ENCODE data around the gene CREB3. TPM values are rescaled to one million over a fixed set of nuclear protein-coding genes. Genes with fewer than 3 reads are reported as not detected.

CREB3 gene
- total RNA-seq, 2 experiments from 2014 or later = 13.7 to 15.4 TPM

- Histone ChIP-seq H3K4me3 (ENCODE audit: low read length) (no peak overlapping the region), H3K27ac (ENCODE audit: low read depth in 1 of 2, low read length in 2 of 2) (no peak overlapping the region), H3K36me3 (ENCODE audit: insufficient read depth, low read length) (peaks cover 93% of the 10 kb centered on the region), H3K9me3 (ENCODE audit: control insufficient read depth in 1 of 2, insufficient read depth in 1 of 2, low read length in 2 of 2) (no peaks in the 10 kb centered on the region), H3K27me3 (ENCODE audit: control insufficient read depth in 1 of 2, insufficient read depth in 2 of 2, low read length in 2 of 2) (no peaks in the 10 kb centered on the region), H3K4me1 (ENCODE audit: insufficient read depth, low read length) (peaks cover 8% of the 10 kb centered on the region)
- no peak for TF ChIP-seq CTCF (IDR thresholded peaks at IDR 0.05)
- H3K4me1 Mint-ChIP-seq (ENCODE audit: low read depth) = peaks cover 13% of the 10 kb centered on the region
- no peaks in the 10 kb centered on the region for H3K9me3 Mint-ChIP-seq
- intact Hi-C loops (cut with DNase I, micrococcal nuclease) = no loop called here
- H3K4me3 Mint-ChIP-seq = no peak overlapping the region
- H3K27me3 Mint-ChIP-seq = no peaks in the 10 kb centered on the region
- POLR2A ChIA-PET = interaction anchor here (1.0 to 1.3 kb wide), 2 partner anchors 28 to 55 kb away, joined by 3 to 4 read pairs; no protein-coding TSS in a partner anchor
- CTCF ChIA-PET = interaction anchor here (0.7 to 1.0 kb wide), 2 partner anchors 23 to 84 kb away, joined by 3 to 4 read pairs; no protein-coding TSS in a partner anchor
- no peaks in the 10 kb centered on the region for H3K36me3 Mint-ChIP-seq (ENCODE audit: low read depth)
- ATAC-seq (ENCODE audit: poor library complexity) = no peak
- H3K27ac Mint-ChIP-seq = no peak overlapping the region
- no peak for DNase-seq
Observed at GRCh38 chr9:35700942-35701341, 31.5 kb upstream of the CREB3 start.

GRCh38 chr9:35702696-35703095 is 29.8 kb upstream of the CREB3 start:
- Histone ChIP-seq H3K9me3 (ENCODE audit: control insufficient read depth in 1 of 2, insufficient read depth in 1 of 2, low read length in 2 of 2) (no peaks in the 10 kb centered on the region), H3K4me3 (ENCODE audit: low read length) (no peak overlapping the region), H3K36me3 (ENCODE audit: insufficient read depth, low read length) (peaks cover 97% of the 10 kb centered on the region), H3K27me3 (ENCODE audit: control insufficient read depth in 1 of 2, insufficient read depth in 2 of 2, low read length in 2 of 2) (no peaks in the 10 kb centered on the region), H3K27ac (ENCODE audit: low read depth in 1 of 2, low read length in 2 of 2) (no peak overlapping the region), H3K4me1 (ENCODE audit: insufficient read depth, low read length) (no peaks in the 10 kb centered on the region)
- no peak for TF ChIP-seq CTCF (IDR thresholded peaks at IDR 0.05)
- Mint-ChIP-seq H3K27me3 (no peaks in the 10 kb centered on the region), H3K9me3 (no peaks in the 10 kb centered on the region), H3K27ac (no peak overlapping the region), H3K4me1 (ENCODE audit: low read depth) (peaks cover 2% of the 10 kb centered on the region), H3K36me3 (ENCODE audit: low read depth) (no peaks in the 10 kb centered on the region), H3K4me3 (no peak overlapping the region)
- ATAC-seq (ENCODE audit: poor library complexity) (no peak), DNase-seq (no peak)
- CTCF ChIA-PET = interaction anchor here (1.0 kb wide), 1 partner anchor 91 kb away, joined by 3 read pairs; no protein-coding TSS in a partner anchor
- intact Hi-C loops (cut with DNase I, micrococcal nuclease) = no loop called here
- POLR2A ChIA-PET = no interaction called here

GRCh38 chr9:35703906-35704672 is 28.4 kb upstream of the CREB3 start:
- Histone ChIP-seq H3K9me3 (ENCODE audit: control insufficient read depth in 1 of 2, insufficient read depth in 1 of 2, low read length in 2 of 2) (no peaks in the 10 kb centered on the region), H3K27ac (ENCODE audit: low read depth in 1 of 2, low read length in 2 of 2) (no peak overlapping the region), H3K27me3 (ENCODE audit: control insufficient read depth in 1 of 2, insufficient read depth in 2 of 2, low read length in 2 of 2) (no peaks in the 10 kb centered on the region), H3K36me3 (ENCODE audit: insufficient read depth, low read length) (peaks cover 97% of the 10 kb centered on the region), H3K4me1 (ENCODE audit: insufficient read depth, low read length) (no peaks in the 10 kb centered on the region), H3K4me3 (ENCODE audit: low read length) (no peak overlapping the region)
- H3K36me3 Mint-ChIP-seq (ENCODE audit: low read depth) = no peaks in the 10 kb centered on the region
- no peaks in the 10 kb centered on the region for H3K4me1 Mint-ChIP-seq (ENCODE audit: low read depth)
- no peak for TF ChIP-seq CTCF (IDR thresholded peaks at IDR 0.05)
- ChIA-PET POLR2A (interaction anchor here (1.1 to 1.5 kb wide), 2 partner anchors 13 to 44 kb away, joined by 3 read pairs; no protein-coding TSS in a partner anchor), CTCF (interaction anchor here (1.0 kb wide), 1 partner anchor 93 kb away, joined by 3 read pairs; no protein-coding TSS in a partner anchor)
- H3K4me3 Mint-ChIP-seq = no peak overlapping the region
- no peaks in the 10 kb centered on the region for H3K9me3 Mint-ChIP-seq
- no peak for DNase-seq
- no peak for ATAC-seq (ENCODE audit: poor library complexity)
- H3K27me3 Mint-ChIP-seq = no peaks in the 10 kb centered on the region
- intact Hi-C loops (cut with DNase I, micrococcal nuclease) = no loop called here
- H3K27ac Mint-ChIP-seq = no peak overlapping the region
